HL-60/S4 treated with phorbol 12-myristate 13-acetate at 8.2 ng/mL for 4 days and 3 days (cell line): ENCODE data around the gene CCDC18.

Experiments
- in situ Hi-C: fragments of 300-500 bp; cut with MboI; formaldehyde crosslinking; loops from 2 replicates; pipeline ENCODE4 v1.15.0; 2022; ENCODE audit warnings: low sequenced_read_pairs

Gene CCDC18

GRCh38 chr1:93296555-93297154, 116.1 kb downstream of the CCDC18 start:
- in situ Hi-C loops = no loop called here

GRCh38 chr1:93301131-93301530, 120.6 kb downstream of the CCDC18 start:
- in situ Hi-C loops = no loop called here

- in situ Hi-C loops = no loop called here
These were observed 121.6 kb downstream of the CCDC18 start for GRCh38 chr1:93302078-93302477.

GRCh38 chr1:93304716-93305138, 124.2 kb downstream of the CCDC18 start:
- in situ Hi-C loops = no loop called here

GRCh38 chr1:93306920-93307319, 126.4 kb downstream of the CCDC18 start:
- in situ Hi-C loops = no loop called here

- in situ Hi-C loops = no loop called here
These were observed 132.5 kb downstream of the CCDC18 start for GRCh38 chr1:93313026-93313425.

GRCh38 chr1:93317207-93317606, 136.7 kb downstream of the CCDC18 start:
- in situ Hi-C loops = no loop called here

- in situ Hi-C loops = no loop called here
These were observed 137.4 kb downstream of the CCDC18 start for GRCh38 chr1:93317943-93318342.

GRCh38 chr1:93321720-93322119, 141.2 kb downstream of the CCDC18 start:
- in situ Hi-C loops = no loop called here

GRCh38 chr1:93322349-93322748, 141.8 kb downstream of the CCDC18 start:
- in situ Hi-C loops = no loop called here

GRCh38 chr1:93323185-93323820, 142.8 kb downstream of the CCDC18 start:
- in situ Hi-C loops = no loop called here

- in situ Hi-C loops = no loop called here
These were observed 144.3 kb downstream of the CCDC18 start for GRCh38 chr1:93324486-93325464.
